H9 (cell line): Measurements from ENCODE around the gene C10orf88. TPM values are rescaled to one million over a fixed set of nuclear protein-coding genes. Genes with fewer than 3 reads are reported as not detected.

ENCODE experiments used
- DNase-seq: peaks from one replicate; pipeline ENCODE4 v3.0.0-alpha.2; 2017
- H2AFZ ChIP-seq: one replicate; pipeline ENCODE4 v1.6.1; 2013; ENCODE audit warnings: mild to moderate bottlenecking, low read length, control low read depth, moderate library complexity
- H2AK5ac ChIP-seq: 2 replicates; pipeline ENCODE4 v1.6.1; 2013; ENCODE audit warnings: low read length, control low read depth, mixed read lengths; ENCODE audit not compliant: insufficient read length
- H2BK120ac ChIP-seq: one replicate; pipeline ENCODE4 v1.6.1; 2013; ENCODE audit warnings: low read depth, mild to moderate bottlenecking, low read length, control low read depth, inconsistent platforms; ENCODE audit not compliant: poor library complexity, severe bottlenecking
- H2BK12ac ChIP-seq: 2 replicates; pipeline ENCODE4 v1.6.1; 2013; ENCODE audit warnings: low read length, control low read depth, mixed read lengths, low read depth; ENCODE audit not compliant: insufficient read length
- H2BK15ac ChIP-seq: 2 replicates; pipeline ENCODE4 v1.6.1; 2013; ENCODE audit warnings: low read depth, low read length, control low read depth
- H2BK20ac ChIP-seq: one replicate; pipeline ENCODE4 v1.6.1; 2013; ENCODE audit warnings: low read depth, mild to moderate bottlenecking, low read length, control low read depth, inconsistent platforms; ENCODE audit not compliant: poor library complexity, severe bottlenecking
- H2BK5ac ChIP-seq: 2 replicates; pipeline ENCODE4 v1.6.1; 2013; ENCODE audit warnings: low read length, control low read depth, mixed read lengths; ENCODE audit not compliant: insufficient read length
- H3K14ac ChIP-seq: 2 replicates; pipeline ENCODE4 v1.6.1; 2013; ENCODE audit warnings: low read length, control low read depth; ENCODE audit not compliant: insufficient read depth
- H3K18ac ChIP-seq: 2 replicates; pipeline ENCODE4 v1.6.1; 2013; ENCODE audit warnings: low read depth, mild to moderate bottlenecking, mixed read lengths, low read length, control low read depth; ENCODE audit not compliant: insufficient read length
- H3K23ac ChIP-seq: 2 replicates; pipeline ENCODE4 v1.6.1; 2013; ENCODE audit warnings: low read length, control low read depth, mixed read lengths, low read depth; ENCODE audit not compliant: insufficient read length
- H3K23me2 ChIP-seq: 2 replicates; pipeline ENCODE4 v1.6.1; 2013; ENCODE audit warnings: low read depth, mild to moderate bottlenecking, mixed read lengths, low read length, control low read depth; ENCODE audit not compliant: insufficient read length, poor library complexity, severe bottlenecking
- H3K27ac ChIP-seq: 2 replicates; pipeline ENCODE4 v1.5.1; 2013; ENCODE audit warnings: low read length, control low read depth, mixed read lengths, low read depth; ENCODE audit not compliant: insufficient read length
- H3K27me3 ChIP-seq: 2 replicates; pipeline ENCODE4 v1.6.1; 2013; ENCODE audit warnings: low read length, control low read depth, inconsistent platforms; ENCODE audit not compliant: insufficient read depth
- H3K4ac ChIP-seq: 2 replicates; pipeline ENCODE4 v1.6.1; 2013; ENCODE audit warnings: low read depth, mild to moderate bottlenecking, control low read depth, inconsistent platforms, low read length, moderate library complexity
- H3K4me1 ChIP-seq: 2 replicates; pipeline ENCODE4 v1.6.1; 2013; ENCODE audit warnings: low read length, control low read depth, inconsistent platforms; ENCODE audit not compliant: insufficient read depth
- H3K4me2 ChIP-seq: 2 replicates; pipeline ENCODE4 v1.6.1; 2013; ENCODE audit warnings: low read length, control low read depth, mixed read lengths; ENCODE audit not compliant: insufficient read length, insufficient read depth
- H3K56ac ChIP-seq: 2 replicates; pipeline ENCODE4 v1.6.1; 2013; ENCODE audit warnings: low read depth, mild to moderate bottlenecking, mixed read lengths, low read length, control low read depth; ENCODE audit not compliant: insufficient read length
- H3K79me1 ChIP-seq: 2 replicates; pipeline ENCODE4 v1.6.1; 2013; ENCODE audit warnings: low read depth, mild to moderate bottlenecking, moderate library complexity, low read length, control low read depth, inconsistent platforms; ENCODE audit not compliant: insufficient read depth, poor library complexity, severe bottlenecking
- H3K79me2 ChIP-seq: 2 replicates; pipeline ENCODE4 v1.6.1; 2013; ENCODE audit warnings: low read length, control low read depth, inconsistent platforms; ENCODE audit not compliant: insufficient read depth
- H3K9ac ChIP-seq: 2 replicates; pipeline ENCODE4 v1.6.1; 2013; ENCODE audit warnings: low read length, control low read depth, mixed read lengths; ENCODE audit not compliant: insufficient read length; ENCODE audit errors: extremely low read depth
- H3K9me3 ChIP-seq: one replicate; pipeline ENCODE4 v1.6.1; 2013; ENCODE audit warnings: low read depth, low read length, inconsistent platforms; ENCODE audit not compliant: control insufficient read depth
- H3T11ph ChIP-seq: one replicate; pipeline ENCODE4 v1.6.1; 2013; ENCODE audit warnings: mild to moderate bottlenecking, low read length, control low read depth, inconsistent platforms
- H4K20me1 ChIP-seq: one replicate; pipeline ENCODE4 v1.6.1; 2013; ENCODE audit not compliant: control insufficient read depth, insufficient read length, insufficient read depth
- H4K5ac ChIP-seq: 2 replicates; pipeline ENCODE4 v1.6.1; 2013; ENCODE audit warnings: low read depth, mild to moderate bottlenecking, mixed read lengths, low read length, control low read depth; ENCODE audit not compliant: insufficient read length
- H4K8ac ChIP-seq: replicated peaks from 2 replicates; pipeline ENCODE4 v1.6.1; 2013; ENCODE audit warnings: low read length, control low read depth, mixed read lengths, low read depth; ENCODE audit not compliant: insufficient read length
- H4K91ac ChIP-seq: 2 replicates; pipeline ENCODE4 v1.6.1; 2013; ENCODE audit warnings: low read depth, mild to moderate bottlenecking, moderate library complexity, mixed read lengths, low read length, control low read depth; ENCODE audit not compliant: insufficient read length
- H3K27ac Mint-ChIP-seq, 3 experiments: 2 replicates in 2 of 3; 3 replicates in 1 of 3; pipeline ENCODE4 v1.8.0; 2020 to 2021; ENCODE audit warnings: mixed read lengths in 3 of 3, mild to moderate bottlenecking in 1 of 3, moderate library complexity in 1 of 3
- H3K27me3 Mint-ChIP-seq: 2 replicates; pipeline ENCODE4 v1.8.0; 2021; ENCODE audit warnings: low read depth, mild to moderate bottlenecking, moderate library complexity, mixed read lengths
- H3K36me3 Mint-ChIP-seq, 3 experiments: 2 replicates in 2 of 3; 3 replicates in 1 of 3; pipeline ENCODE4 v1.8.0; 2020 to 2021; ENCODE audit warnings: low read depth in 3 of 3, mixed read lengths in 3 of 3; ENCODE audit not compliant: insufficient read depth in 1 of 3
- H3K4me1 Mint-ChIP-seq, 2 experiments: 2 replicates each; pipeline ENCODE4 v1.8.0; 2020; ENCODE audit warnings: mixed read lengths in 2 of 2
- H3K4me3 Mint-ChIP-seq, 2 experiments: 2 replicates in 1 of 2; 3 replicates in 1 of 2; pipeline ENCODE4 v1.8.0; 2020 to 2021; ENCODE audit warnings: mild to moderate bottlenecking in 2 of 2, mixed read lengths in 2 of 2, moderate library complexity in 1 of 2
- H3K9me3 Mint-ChIP-seq, 2 experiments: 2 replicates in 1 of 2; 3 replicates in 1 of 2; pipeline ENCODE4 v1.8.0; 2020; ENCODE audit warnings: mild to moderate bottlenecking in 2 of 2, mixed read lengths in 2 of 2, moderate library complexity in 1 of 2
- CTCF ChIP-seq: fragments of 200-600 bp; sonication (generic); conservative IDR thresholded peaks from 3 replicates; pipeline ENCODE4 v1.8.0; 2021; ENCODE audit warnings: antibody characterized with exemption, mild to moderate bottlenecking
- WGBS: extraction: QIAGEN DNeasy Blood & Tissue Kit; methylation state at CpG from one replicate; pipeline ENCODE4 v1.1.7; 2013; ENCODE audit warnings: missing lambda C conversion rate, low lambda C conversion rate, mixed read lengths; ENCODE audit not compliant: insufficient read length; ENCODE audit errors: extremely low coverage; 5-methylcytosine and 5-hydroxymethylcytosine counted together
- total RNA-seq: library from RNA; stranded (reverse); gene quantifications from 2 replicates; pipeline ENCODE4 v1.2.1, GENCODE V29; 2021

Gene C10orf88
- total RNA-seq, 1 experiment from 2014 or later, result 11.7 TPM

GRCh38 chr10:122884166-122884565, 69.9 kb downstream of the C10orf88 start:
- TF ChIP-seq CTCF, result no peak
- WGBS, result no CpG with 5 or more reads among the region's 1 CpG
- Histone ChIP-seq H3K79me1 (no peaks in the 10 kb centered on the region), H2AK5ac (no peak overlapping the region), H3K18ac (no peak overlapping the region), H2BK20ac (no peak overlapping the region), H3K9me3 (no peaks in the 10 kb centered on the region), H3K23ac (no peak overlapping the region), H3K23me2 (no peaks in the 10 kb centered on the region), H2BK12ac (no peak overlapping the region), H3K27me3 (no peaks in the 10 kb centered on the region), H3K79me2 (no peaks in the 10 kb centered on the region), H2AFZ (no peak overlapping the region), H3K14ac (no peak overlapping the region), H3K27ac (no peak overlapping the region), H3K9ac (no peak overlapping the region), H3K4ac (no peak overlapping the region), H3K56ac (no peak overlapping the region), H3T11ph (no peak overlapping the region), H2BK15ac (no peak overlapping the region), H2BK5ac (no peak overlapping the region), H2BK120ac (no peak overlapping the region), H3K4me2 (no peak overlapping the region), H4K20me1 (no peaks in the 10 kb centered on the region), H4K5ac (no peak overlapping the region), H4K91ac (no peak overlapping the region), H4K8ac (no peak overlapping the region), H3K4me1 (no peaks in the 10 kb centered on the region)
- peaks cover 0 to 4% of the 10 kb centered on the region in 2 experiments; a peak in 2 of 4 replicates for H3K4me1 Mint-ChIP-seq
- no peaks in the 10 kb centered on the region for H3K9me3 Mint-ChIP-seq
- no peak for DNase-seq
- no peak overlapping the region for H3K27ac Mint-ChIP-seq
- no peaks in the 10 kb centered on the region; the same call in 1 of the 2 replicates for H3K27me3 Mint-ChIP-seq
- H3K36me3 Mint-ChIP-seq, result no peaks in the 10 kb centered on the region
- no peak overlapping the region for H3K4me3 Mint-ChIP-seq
